Bronchial epithelial cell (primary cell): ENCODE measurements around the gene ALDOC. TPM values are rescaled to one million over a fixed set of nuclear protein-coding genes. Genes with fewer than 3 reads are reported as not detected.

Experiments
- DNase-seq: peaks from one replicate; pipeline ENCODE4 v3.0.0-alpha.2; 2010; ENCODE audit warnings: low read depth
- FAIRE-seq: peaks from 2 replicates; lab custom pipeline; 2011; peaks lifted over from hg19 to GRCh38; lab: Jason Lieb, UNC
- H3K27me3 ChIP-seq: 2 replicates; pipeline ENCODE4 v1.5.1; 2011; ENCODE audit warnings: low read length; ENCODE audit not compliant: control insufficient read depth, insufficient read depth
- H3K36me3 ChIP-seq: 2 replicates; pipeline ENCODE4 v1.5.1; 2011; ENCODE audit warnings: low read length; ENCODE audit not compliant: control insufficient read depth, insufficient read depth
- H3K4me3 ChIP-seq: 2 replicates; pipeline ENCODE4 v1.5.1; 2011; ENCODE audit warnings: mild to moderate bottlenecking, low read depth, low read length, control low read depth
- CTCF ChIP-seq: IDR thresholded peaks from 2 replicates; pipeline ENCODE4 v1.5.1; 2011; ENCODE audit warnings: mild to moderate bottlenecking, moderate library complexity, low read length, control low read depth, inconsistent platforms; ENCODE audit not compliant: insufficient read depth, severe bottlenecking
- total RNA-seq: library from RNA; depleted of rRNA; stranded (reverse); fragments of >200 nt; gene quantifications from 2 replicates; pipeline ENCODE4 v1.2.1, GENCODE V29; 2014

Gene ALDOC
- total RNA-seq, 1 donor from 2014 or later = 53.4 TPM

- no peak for FAIRE-seq
- Histone ChIP-seq H3K36me3 (peaks cover 1% of the 10 kb centered on the region), H3K4me3 (no peak overlapping the region), H3K27me3 (no peaks in the 10 kb centered on the region)
- no peak for DNase-seq
- no peak for TF ChIP-seq CTCF
Measured at GRCh38 chr17:28530250-28530649, 46.4 kb downstream of the ALDOC start.

GRCh38 chr17:28529013-28529400, 47.7 kb downstream of the ALDOC start:
- Histone ChIP-seq H3K36me3 (no peaks in the 10 kb centered on the region), H3K4me3 (no peak overlapping the region), H3K27me3 (no peaks in the 10 kb centered on the region)
- DNase-seq = no peak
- no peak for TF ChIP-seq CTCF
- FAIRE-seq = no peak

- FAIRE-seq = no peak
- DNase-seq = peak; percentile 51
- TF ChIP-seq CTCF = no peak
- H3K4me3 ChIP-seq = no peak overlapping the region
- no peaks in the 10 kb centered on the region for H3K27me3 ChIP-seq
- H3K36me3 ChIP-seq = no peaks in the 10 kb centered on the region
Measured at GRCh38 chr17:28528327-28529012, 48.2 kb downstream of the ALDOC start.

GRCh38 chr17:28527859-28528258, 48.8 kb downstream of the ALDOC start:
- TF ChIP-seq CTCF = no peak
- peak; percentile 23 for FAIRE-seq
- Histone ChIP-seq H3K27me3 (no peaks in the 10 kb centered on the region), H3K36me3 (no peaks in the 10 kb centered on the region), H3K4me3 (no peak overlapping the region)
- peak; percentile 64 for DNase-seq

GRCh38 chr17:28527181-28527681, 49.5 kb downstream of the ALDOC start:
- Histone ChIP-seq H3K27me3 (no peaks in the 10 kb centered on the region), H3K4me3 (no peak overlapping the region), H3K36me3 (no peaks in the 10 kb centered on the region)
- DNase-seq (no peak), FAIRE-seq (no peak)
- TF ChIP-seq CTCF = no peak

GRCh38 chr17:28526381-28526780, 50.3 kb downstream of the ALDOC start:
- Histone ChIP-seq H3K36me3 (no peaks in the 10 kb centered on the region), H3K4me3 (no peak overlapping the region), H3K27me3 (no peaks in the 10 kb centered on the region)
- no peak for TF ChIP-seq CTCF
- DNase-seq (no peak), FAIRE-seq (no peak)
